ENCODE measurements around the gene LCNL1.

LCNL1 gene

DNA sequence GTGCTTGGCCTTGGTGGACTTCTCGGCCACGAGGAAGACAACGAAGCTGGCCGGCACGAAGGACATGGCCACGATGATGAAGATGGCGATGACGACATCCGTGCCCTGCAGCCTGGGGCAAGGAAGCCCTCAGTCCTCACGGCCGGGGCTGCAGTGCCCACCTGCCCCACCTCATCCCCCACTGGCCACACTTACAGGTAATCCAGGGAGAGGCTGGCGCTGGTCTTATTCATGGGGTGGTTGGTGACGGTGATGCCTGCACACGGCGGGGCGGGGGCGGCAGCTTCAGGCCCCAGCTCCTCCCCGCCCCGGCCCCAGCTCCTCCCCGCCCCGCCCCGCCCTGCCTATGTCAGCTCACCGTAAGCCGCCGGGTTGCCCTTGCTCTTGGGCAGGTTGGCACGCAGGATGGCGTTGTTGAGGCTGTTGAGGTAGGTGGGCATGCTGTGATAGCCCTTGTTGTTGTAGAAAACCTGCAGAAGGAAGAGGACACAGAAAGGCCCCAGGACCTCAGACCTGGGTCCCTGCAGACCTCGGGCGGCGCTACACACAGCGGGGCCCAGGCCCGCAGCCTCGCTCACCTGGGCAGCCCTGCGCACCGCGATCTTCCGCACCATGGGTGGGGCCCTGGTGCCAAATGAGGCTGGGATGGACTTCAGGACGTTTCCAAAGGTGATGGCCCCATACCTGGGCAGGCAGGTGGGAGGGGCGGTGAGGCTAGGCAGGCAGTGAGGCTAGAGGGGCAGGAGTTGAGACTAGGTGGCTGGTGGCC lies 29.3 kb downstream of the LCNL1 start:
- H3K9me3 ChIP-seq (ENCODE audit: control insufficient read depth, low read length), result no peaks in the 10 kb centered on the region
- H2AFZ ChIP-seq, result no peak overlapping the region
- no peak overlapping the region for H3K9ac ChIP-seq
- H3K4me1 ChIP-seq, result no peaks in the 10 kb centered on the region
- no peak overlapping the region for H3K27ac ChIP-seq
- H3K4me3 ChIP-seq (ENCODE audit: low read depth, low read length), result no peak overlapping the region
- H3K27me3 ChIP-seq (ENCODE audit: control insufficient read depth, insufficient read depth, low read length), result no peaks in the 10 kb centered on the region
- TF ChIP-seq, protein P1, sequence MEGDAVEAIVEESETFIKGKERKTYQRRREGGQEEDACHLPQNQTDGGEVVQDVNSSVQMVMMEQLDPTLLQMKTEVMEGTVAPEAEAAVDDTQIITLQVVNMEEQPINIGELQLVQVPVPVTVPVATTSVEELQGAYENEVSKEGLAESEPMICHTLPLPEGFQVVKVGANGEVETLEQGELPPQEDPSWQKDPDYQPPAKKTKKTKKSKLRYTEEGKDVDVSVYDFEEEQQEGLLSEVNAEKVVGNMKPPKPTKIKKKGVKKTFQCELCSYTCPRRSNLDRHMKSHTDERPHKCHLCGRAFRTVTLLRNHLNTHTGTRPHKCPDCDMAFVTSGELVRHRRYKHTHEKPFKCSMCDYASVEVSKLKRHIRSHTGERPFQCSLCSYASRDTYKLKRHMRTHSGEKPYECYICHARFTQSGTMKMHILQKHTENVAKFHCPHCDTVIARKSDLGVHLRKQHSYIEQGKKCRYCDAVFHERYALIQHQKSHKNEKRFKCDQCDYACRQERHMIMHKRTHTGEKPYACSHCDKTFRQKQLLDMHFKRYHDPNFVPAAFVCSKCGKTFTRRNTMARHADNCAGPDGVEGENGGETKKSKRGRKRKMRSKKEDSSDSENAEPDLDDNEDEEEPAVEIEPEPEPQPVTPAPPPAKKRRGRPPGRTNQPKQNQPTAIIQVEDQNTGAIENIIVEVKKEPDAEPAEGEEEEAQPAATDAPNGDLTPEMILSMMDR (IDR thresholded peaks at IDR 0.05), result no peak
- H3K36me3 ChIP-seq (ENCODE audit: control insufficient read depth, insufficient read depth, low read length), result no peaks in the 10 kb centered on the region
- H3K4me2 ChIP-seq (ENCODE audit: low read length), result no peak overlapping the region
- H3K79me2 ChIP-seq, result no peaks in the 10 kb centered on the region

DNA sequence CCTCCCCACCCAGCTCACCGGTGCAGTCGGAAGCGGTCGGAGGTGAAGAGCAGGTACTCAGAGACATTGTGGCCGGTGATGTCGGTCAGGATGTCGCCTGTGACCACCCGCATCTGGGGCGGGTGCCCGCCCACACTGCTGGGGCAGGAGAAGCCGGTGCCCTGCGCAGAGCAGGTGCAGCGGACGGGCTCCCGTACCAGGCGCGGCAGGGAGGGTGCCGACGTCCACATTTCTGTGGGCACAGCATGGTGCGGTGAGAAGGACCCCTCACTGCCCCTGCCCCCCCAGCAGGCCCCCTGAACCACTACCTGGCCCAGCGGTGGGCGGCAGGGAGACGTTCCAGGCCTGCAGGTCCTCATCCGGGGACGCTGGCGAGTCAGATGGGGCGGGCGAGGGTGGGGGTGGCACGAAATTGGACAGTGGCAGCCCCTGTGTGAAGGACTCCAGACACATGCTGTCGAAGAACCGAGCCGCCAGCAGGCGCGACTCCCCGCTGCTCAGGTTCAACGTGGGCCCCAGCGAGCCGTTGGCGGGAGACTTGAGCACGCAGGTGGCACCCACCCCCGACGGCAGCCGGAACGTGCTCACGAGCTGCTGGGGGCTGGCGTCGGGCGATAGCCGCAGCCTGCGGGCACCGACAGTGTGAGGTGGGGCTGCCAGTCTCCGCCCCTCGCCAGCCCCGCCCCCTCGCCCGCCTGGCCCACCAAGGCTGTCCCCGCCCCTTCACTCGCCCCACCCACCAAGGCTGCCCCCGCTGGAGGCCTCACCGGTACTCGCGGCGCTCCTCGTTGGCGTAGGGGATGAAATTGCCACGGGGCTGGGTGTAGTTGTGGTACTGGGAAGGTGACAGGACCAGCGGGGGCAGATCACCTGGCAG lies 30.1 kb downstream of the LCNL1 start:
- H3K4me1 ChIP-seq, result no peaks in the 10 kb centered on the region
- H3K36me3 ChIP-seq (ENCODE audit: control insufficient read depth, insufficient read depth, low read length), result no peaks in the 10 kb centered on the region
- no peak overlapping the region for H3K4me2 ChIP-seq (ENCODE audit: low read length)
- TF ChIP-seq, protein P1 (IDR thresholded peaks at IDR 0.05), result no peak
- no peaks in the 10 kb centered on the region for H3K79me2 ChIP-seq
- no peaks in the 10 kb centered on the region for H3K27me3 ChIP-seq (ENCODE audit: control insufficient read depth, insufficient read depth, low read length)
- H3K4me3 ChIP-seq (ENCODE audit: low read depth, low read length), result no peak overlapping the region
- no peak overlapping the region for H3K9ac ChIP-seq
- no peak overlapping the region for H2AFZ ChIP-seq
- no peaks in the 10 kb centered on the region for H3K9me3 ChIP-seq (ENCODE audit: control insufficient read depth, low read length)
- H3K27ac ChIP-seq, result no peak overlapping the region

DNA sequence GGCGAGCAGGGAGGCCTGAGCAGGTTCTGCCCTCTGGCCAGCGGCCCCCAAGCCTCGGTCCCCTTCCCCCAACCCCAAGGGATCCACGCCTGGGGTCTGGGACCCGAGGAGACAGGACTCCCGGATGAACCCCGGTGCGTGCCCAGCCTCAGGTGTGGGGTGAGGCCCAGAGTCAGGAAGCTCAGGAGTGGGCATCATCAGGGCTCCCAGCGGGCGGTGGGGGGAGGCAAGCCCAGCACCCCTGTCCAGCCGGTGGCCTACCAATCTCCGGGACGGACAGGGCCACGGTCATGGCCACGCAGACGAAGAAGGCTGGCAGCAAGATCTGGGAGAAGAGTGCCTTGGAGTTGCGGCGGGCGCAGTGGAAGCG lies 30.8 kb downstream of the LCNL1 start:
- H3K9ac ChIP-seq, result no peak overlapping the region
- H3K27ac ChIP-seq, result no peak overlapping the region
- no peaks in the 10 kb centered on the region for H3K9me3 ChIP-seq (ENCODE audit: control insufficient read depth, low read length)
- no peaks in the 10 kb centered on the region for H3K4me1 ChIP-seq
- no peaks in the 10 kb centered on the region for H3K36me3 ChIP-seq (ENCODE audit: control insufficient read depth, insufficient read depth, low read length)
- no peak overlapping the region for H3K4me3 ChIP-seq (ENCODE audit: low read depth, low read length)
- TF ChIP-seq, protein P1 (IDR thresholded peaks at IDR 0.05), result no peak
- H2AFZ ChIP-seq, result no peak overlapping the region
- H3K27me3 ChIP-seq (ENCODE audit: control insufficient read depth, insufficient read depth, low read length), result no peaks in the 10 kb centered on the region
- no peaks in the 10 kb centered on the region for H3K79me2 ChIP-seq
- H3K4me2 ChIP-seq (ENCODE audit: low read length), result no peak overlapping the region

DNA sequence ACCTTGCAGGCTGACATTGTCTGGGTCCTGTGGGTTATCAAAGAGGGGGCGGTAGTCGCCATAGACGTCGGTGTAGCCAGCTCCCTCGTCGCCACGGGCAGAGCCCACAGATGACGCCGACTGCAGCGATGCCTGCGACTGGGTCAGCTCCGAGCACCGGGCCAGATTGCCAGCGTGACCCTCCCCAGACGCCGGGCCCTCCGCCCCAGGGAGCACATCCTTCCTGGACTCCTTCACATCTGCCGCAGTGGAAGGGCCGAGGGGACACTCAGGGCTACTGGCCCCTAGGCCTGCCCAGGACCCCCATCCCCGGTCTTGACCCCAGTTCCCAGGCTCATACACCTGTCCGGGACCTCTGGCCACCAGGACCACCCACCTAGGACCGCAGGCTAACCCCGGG lies 31.4 kb downstream of the LCNL1 start:
- no peaks in the 10 kb centered on the region for H3K36me3 ChIP-seq (ENCODE audit: control insufficient read depth, insufficient read depth, low read length)
- H2AFZ ChIP-seq, result no peak overlapping the region
- no peaks in the 10 kb centered on the region for H3K4me1 ChIP-seq
- no peak overlapping the region for H3K27ac ChIP-seq
- H3K9ac ChIP-seq, result no peak overlapping the region
- no peaks in the 10 kb centered on the region for H3K9me3 ChIP-seq (ENCODE audit: control insufficient read depth, low read length)
- H3K4me3 ChIP-seq (ENCODE audit: low read depth, low read length), result no peak overlapping the region
- TF ChIP-seq, protein P1 (IDR thresholded peaks at IDR 0.05), result no peak
- H3K27me3 ChIP-seq (ENCODE audit: control insufficient read depth, insufficient read depth, low read length), result no peaks in the 10 kb centered on the region
- H3K79me2 ChIP-seq, result no peaks in the 10 kb centered on the region
- no peak overlapping the region for H3K4me2 ChIP-seq (ENCODE audit: low read length)
